Brain pericyte (primary cell): ENCODE data around the gene FRMPD2.
"Not testable (repeated sequence)": the region's sequence is repeated elsewhere in the genome, so short reads cannot be mapped to it uniquely, and the experiment has no call there.

Experiments
- DNase-seq: peaks from one replicate; pipeline ENCODE4 v3.0.0-alpha.2; 2012; ENCODE audit warnings: low read depth, low spot score

The FRMPD2 gene

DNA sequence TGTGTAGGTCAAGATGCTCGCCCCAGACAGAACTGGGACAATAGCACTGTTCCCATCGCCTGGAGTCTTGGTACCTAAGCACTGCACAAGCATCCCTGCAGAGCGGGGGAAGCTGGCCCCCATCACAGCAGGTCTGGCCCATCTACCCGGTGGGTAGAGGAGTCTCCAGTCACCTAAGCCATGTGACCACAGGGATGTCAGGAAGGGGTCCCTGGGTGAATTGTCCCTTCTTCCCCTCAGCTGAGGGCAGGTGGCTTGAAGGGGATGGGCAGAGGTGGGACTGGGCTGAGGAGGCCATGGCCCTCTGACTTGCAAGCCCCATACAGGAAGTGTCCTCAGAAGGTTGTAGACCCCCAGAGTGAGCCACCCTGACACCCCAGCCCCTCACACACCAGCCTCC, 39.7 kb downstream of the FRMPD2 start:
- DNase-seq, result no peak

DNA sequence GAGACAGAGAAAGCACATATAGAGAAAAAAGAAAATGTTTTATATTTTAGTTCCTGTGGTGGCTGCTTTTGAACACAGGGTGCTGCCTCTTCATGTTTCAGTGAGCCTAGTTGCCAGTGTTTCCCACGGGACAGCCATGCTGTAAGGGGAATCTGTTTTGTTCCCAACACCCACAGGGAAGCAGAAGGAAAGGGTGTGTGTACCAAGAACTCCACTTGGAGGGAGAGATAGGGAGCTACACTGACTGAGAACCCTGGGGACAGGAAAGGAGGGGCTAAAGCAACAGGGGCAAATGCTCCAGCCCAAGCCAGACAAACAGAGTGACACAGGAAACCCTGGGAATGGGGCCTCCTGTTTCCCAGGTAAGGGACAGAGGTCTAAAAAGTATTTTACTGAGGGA, 40.2 kb downstream of the FRMPD2 start:
- no peak for DNase-seq

DNA sequence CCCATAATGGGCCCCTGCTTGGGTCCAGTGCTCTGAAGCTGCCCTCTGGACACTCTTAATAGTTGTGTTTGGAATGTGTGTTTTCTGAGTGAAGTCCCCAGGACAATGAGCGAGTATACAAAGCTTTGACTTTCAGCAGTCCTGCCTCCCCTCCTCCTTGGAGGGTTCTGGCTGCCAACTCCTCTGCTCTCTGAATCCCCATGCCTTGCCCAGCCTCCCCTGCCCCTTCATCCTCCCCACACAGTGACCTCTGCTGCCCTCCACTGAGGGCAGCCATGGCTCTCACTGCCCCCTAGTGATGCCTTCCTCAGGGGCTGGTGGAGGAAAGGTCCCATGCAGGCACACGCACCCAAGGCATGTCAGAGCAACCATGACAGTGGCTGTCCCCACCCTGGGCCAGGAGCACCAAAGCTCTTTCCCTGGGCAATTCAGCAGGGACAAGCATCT, 40.9 kb downstream of the FRMPD2 start:
- DNase-seq, result no peak

DNA sequence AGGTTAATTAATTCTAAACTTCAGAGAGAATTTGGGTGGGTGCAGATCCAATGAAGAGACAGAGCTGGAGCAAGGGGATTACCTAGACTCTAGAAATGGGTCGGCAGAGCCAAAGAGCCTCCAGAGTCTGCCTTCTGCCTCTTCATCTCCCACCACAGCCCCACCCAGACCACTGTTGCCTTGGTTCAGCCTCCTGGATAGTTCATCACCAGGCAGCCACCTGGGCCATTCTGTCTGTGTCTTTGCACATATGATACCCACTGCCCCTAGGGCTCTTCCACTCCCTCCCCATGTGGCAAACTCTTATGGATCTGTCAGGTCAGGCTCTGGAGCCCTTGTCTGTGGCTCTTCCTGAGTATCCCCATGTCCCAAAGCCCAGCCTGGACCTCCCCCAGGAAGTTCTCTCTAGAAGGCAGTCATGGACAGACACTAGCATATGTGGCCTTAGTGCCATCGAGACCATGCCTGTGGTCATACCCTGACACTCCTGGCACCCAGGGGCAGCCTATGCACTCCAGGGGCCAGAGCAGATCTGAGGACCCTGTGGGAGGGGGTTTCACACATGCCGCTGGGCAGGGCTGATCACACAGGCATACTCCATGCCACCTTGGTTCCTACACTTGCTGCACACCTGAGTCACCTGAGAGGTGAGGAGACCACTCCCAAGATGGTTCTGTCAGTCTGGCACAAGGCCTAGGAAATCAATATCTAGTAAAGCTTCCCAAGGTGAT, 41.6 kb downstream of the FRMPD2 start:
- no peak for DNase-seq

DNA sequence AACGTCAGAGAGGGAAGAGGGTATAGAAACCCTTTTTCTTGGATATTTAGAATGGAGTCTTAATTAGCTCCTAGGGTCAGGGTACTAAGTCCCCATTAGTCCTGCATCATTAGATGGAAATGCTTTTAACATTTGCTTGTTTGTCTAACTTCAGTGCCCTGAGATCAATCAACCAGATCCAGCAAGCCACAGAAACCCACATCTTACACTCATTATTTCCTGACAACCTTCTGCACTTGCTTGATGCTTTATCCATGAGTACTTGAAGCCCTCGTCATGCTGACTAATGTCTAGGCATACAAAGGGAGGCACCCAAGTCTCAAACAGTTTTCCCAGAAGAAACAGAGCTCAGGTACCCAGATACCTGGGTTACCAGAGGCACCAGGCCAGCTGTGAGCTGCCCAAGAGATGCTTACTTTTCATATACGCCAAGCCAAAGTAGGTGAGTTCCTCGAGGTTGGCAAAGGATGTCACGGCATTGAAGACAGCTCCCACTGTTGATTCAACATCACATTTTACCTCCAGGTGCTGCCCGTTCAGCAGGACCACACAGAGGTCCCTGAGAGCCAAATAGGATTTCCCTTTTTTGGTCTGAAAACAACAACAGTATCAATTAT, 42.7 kb downstream of the FRMPD2 start:
- DNase-seq, result no peak

DNA sequence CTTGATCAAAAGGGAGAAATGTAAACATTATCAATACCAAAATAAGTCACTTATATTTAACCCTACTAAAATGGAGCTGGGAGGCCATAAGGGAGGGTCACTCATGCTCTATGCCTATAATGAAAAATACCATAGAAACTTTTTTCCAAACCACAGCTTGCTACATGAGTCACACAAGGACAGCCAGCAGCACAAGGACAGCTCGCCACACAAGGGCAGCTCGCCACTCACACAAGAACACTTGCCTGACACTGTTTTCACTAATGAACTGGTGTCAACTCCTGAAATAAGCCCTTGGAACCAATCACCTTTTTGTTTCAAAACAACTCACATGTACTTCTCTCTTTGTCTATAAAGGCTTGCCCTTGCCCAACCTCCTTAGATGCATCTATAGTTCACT, 43.3 kb downstream of the FRMPD2 start:
- DNase-seq, result no peak

DNA sequence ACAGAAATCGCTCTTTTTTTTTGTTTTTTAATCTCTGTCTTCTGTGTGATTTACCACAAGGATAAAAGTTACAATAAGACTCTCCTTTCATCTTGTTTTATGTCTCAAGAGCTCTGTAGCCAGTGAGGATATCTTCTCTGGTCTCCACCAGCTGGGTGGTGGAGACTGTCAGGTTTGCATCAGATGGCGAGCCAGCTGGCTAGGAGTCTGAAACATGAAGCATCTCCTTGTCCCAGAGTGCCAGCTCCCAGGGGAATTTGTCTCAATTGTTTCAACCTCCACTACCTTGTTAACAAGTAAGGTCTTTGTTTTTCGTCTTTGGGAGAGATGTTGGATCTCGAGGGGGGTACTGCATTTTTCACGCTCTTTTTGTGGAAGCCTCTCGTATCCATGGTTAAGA, 47.3 kb downstream of the FRMPD2 start:
- DNase-seq, result no peak

DNA sequence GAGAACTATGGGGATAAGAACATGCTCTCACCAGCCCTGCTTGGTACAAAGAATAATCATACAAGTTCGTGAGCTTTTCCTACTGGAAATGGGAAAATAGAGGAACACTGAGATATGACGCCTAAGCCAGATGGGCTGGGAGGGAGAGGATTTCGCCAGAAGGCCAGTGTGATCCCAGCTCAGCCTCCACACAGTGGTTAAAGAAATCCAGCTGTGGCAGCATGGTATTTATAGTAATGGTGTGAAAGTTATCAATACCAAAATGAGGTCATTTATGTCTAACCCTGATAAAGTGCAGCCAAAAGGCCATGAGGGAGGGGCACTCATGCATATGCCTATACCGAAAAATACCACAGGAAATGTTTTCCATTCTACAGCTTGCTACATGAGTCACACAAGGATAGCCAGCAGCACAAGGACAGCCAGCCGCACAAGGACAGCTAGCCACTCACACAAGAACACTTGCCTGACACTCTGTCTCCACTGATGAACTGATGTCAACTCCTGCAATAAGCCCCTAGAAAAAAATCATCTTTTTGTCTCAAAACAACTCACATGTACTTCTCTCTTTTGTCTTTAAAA, 49.4 kb downstream of the FRMPD2 start:
- no peak for DNase-seq

DNA sequence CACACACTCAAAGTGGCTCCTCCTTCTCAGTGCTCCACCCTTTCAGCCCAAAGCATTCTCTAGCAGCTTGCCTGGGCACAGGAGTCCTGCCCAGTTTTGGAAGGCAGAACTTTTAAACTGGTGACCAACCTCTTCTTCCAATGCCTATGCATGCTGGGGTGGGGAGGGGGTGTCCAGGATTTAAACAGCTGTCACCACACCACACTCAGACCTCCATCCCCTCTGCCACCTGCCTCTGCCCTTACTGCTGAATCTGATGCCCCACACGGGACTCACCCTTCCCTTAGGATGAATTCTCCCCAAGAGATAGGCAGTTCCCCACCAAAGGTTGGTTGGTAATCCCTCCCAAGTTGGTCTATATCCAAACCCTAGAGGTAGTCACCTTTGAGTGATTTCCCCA, 50.2 kb downstream of the FRMPD2 start:
- no peak for DNase-seq

DNA sequence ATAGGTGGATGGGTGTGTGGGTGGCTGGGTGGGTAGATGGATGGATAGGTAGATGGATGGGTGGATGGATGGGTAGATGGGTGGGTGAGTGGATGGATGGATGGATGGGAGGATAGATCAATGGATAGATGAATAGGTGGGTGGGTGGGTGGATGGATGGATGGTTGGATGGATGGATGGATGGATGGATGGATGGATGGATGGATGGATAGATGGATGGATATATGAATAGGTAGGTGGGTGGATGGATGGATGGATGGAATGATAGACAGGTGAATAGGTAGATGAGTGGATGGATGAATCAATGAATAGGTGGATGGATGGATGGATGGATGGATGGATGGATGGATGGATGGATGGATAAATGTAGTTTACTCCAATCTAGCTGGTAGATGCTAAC, 52.7 kb downstream of the FRMPD2 start:
- DNase-seq, result no peak

DNA sequence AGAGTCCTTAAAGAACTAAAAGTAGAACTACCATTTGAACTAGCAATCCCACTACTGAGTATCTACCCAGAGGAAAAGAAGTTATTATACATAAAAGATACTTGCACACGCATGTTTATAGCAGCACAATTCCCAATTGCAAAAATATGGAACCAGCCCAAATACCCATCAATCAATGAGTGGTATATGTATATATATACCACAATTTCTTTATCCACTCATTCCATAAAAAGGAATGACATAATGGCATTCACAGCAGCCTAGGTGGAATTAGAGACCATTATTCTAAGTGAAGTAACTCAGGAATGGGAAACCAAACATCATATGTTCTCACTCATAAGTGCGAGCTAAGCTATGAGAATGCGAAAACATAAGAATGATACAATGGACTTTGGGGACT, 53.5 kb downstream of the FRMPD2 start:
- not testable (repeated sequence) for DNase-seq

DNA sequence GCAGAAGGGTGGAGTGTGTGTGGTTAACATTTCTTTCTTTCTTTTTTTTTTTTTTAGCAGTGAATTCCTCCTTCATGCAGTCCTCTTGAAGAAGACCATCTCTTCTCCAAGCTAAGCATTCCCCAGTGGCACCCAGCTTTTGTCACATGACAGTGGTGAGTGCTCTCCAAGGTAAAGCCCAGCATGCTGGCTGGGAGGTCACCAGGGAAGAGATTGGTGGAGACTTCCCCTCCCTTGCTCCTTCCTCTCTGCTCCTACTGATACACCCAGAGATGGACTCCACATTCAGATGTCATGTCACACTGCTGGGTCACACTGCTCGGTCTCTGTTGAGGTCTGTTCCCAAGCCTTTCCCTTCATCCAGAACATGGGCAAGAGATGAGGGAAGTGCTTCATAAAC, 55.3 kb downstream of the FRMPD2 start:
- DNase-seq, result no peak

DNA sequence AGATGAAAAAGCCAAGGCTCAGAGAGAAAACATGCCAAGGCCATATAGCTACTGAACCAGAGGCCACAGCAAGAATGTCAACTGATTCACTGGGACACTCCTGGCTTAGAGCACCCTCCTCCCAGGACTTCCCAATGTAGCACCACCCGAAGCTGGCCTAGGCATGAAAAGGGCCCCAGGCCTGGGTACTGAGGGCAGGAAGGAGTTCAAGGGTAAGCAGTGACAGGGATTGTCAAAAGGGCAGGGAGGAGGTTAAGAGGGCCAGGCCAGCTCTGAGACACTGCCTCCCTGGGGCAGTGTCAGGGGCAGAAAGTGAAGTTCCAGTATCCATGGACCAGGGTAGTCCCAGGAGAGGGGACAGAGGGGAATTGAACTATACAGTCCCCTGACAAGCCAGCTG, 57.8 kb downstream of the FRMPD2 start:
- no peak for DNase-seq

DNA sequence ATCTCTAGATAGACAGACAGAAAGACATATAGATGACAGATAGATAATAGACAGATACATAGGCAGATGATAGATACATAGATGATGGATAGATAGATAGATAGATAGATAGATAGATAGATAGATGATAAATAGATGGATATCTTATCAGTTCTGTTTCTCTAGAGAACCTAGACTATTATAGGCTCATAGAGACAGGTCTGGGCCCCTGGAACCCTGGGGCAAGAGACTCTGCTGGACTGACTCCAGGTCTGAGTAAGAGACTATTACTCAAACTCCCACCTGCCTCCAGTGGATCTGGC, 58.3 kb downstream of the FRMPD2 start:
- DNase-seq, result no peak

DNA sequence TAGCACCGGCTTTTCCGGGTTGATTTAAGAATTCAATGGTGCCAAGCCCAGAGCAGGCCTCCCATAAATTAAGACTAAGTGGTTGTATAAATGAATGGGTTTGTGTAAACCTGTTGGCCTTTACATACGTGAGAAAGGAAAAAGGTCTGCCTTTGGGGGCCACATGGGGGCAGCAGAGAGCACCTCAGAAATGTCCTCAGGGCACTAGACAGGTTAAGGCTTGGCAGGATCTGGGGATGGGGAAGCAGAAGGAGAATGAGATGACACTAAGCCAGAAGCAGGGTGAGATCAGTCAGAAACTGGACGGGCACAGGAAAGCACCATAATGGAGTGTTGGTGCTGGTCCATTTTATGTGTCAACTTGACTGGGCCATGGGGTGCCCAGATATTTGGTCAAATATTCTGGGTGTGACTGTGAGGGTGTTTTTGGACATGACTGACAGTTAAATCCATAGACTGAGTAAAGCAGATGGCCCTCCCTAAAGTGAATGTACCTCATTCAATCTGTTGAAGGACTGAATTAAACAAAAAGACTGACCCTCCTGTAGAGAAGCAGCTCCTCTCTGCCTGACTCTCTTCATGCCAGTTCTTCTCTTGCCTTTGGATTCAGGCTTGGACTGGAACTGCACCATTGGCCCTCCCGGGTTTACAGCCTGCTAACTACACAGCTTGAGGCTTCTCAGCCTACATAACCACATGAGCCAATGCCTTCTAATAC, 58.9 kb downstream of the FRMPD2 start:
- DNase-seq, result no peak

DNA sequence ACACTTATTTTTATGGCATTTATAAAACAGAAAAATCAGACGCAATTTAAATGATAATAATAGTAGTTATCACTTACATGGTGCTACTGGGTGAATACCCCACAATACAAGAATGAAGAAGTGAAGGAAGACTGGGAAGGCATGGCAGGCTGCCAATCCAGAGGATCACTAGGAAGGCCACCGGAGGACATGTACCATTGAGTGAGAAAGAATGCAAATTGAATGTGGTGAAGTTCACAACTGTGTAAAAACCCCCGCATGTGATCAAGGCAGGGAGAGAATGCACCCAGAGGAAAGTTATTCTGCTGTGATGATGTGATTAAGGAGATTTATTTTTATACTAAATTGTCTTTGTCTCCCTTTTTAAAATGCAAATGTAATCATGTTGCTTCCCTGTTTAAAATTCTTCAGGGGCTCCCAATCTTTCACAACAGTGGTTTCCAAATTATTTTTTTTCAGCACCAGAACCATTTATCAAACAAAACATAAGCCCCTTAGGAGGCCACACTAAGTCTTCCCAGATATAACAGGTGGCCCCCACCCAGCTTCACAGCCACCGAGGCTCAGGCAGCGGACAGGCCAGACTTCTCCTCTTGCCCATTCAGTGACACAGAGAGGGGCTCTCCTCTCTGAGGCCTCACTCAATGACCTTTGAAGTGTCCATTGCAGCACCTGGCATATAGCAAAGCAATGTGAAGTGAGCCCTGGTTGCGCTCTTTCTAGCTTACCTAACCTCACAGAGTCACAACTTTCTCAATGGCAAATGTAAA, 59.6 kb downstream of the FRMPD2 start:
- DNase-seq, result no peak

DNA sequence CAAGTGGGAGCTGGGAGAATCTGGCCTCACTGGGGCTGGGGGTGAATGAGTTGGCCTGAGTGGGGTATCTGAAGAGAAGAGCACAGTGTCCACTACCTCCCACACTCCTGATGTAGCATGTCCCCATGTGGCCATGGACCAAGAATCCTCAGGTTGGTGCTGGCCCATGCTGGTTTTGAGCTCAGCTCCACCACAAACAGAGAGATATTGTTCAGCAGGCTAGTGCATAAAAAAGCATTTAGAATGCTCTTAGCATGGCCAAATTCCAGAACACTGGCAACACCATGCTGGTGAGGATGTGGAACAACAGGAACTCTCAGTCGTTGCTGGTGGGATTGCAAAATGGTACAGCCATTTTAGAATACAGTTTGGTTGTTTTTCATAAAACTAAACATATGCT, 61.4 kb downstream of the FRMPD2 start:
- DNase-seq, result no peak

DNA sequence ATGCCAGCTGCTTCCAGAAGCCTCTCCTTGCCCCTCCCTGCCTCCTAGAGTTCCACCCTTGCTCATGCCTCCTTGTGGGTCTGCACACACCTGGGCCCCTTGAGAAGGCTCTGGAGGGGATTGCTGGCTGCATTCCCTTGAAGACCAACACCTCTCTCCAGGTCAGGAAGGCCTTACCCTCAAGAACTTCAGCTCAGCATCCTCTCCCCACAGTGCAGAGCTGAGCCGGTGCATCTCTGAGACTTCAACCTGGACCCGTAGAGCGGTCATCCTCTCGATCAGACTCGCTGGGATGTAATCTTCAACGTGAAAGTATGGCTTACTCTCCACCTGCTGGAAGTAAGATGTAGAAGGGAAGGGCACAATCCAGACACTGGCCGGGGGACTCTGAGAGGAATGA, 62.7 kb downstream of the FRMPD2 start:
- no peak for DNase-seq

DNA sequence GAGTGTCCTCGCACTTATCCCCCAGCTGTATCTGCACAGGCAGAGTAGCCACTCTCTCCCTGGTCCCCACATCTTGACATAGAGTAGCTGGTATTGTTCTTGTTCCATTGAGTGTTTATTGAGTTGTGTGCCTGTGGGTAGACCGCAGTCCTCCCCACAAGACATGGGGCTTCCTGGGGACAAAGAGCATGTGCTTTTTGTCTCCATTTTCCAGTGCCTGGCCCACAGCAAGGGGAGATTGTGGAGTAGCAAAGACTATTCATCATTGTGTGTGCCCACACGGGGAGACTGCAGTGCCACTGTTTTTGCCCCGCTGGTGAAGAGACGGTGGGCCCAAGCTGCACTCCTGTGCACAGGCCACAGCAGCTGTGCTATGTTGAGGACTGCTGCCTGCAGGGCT, 63.5 kb downstream of the FRMPD2 start:
- DNase-seq, result no peak

DNA sequence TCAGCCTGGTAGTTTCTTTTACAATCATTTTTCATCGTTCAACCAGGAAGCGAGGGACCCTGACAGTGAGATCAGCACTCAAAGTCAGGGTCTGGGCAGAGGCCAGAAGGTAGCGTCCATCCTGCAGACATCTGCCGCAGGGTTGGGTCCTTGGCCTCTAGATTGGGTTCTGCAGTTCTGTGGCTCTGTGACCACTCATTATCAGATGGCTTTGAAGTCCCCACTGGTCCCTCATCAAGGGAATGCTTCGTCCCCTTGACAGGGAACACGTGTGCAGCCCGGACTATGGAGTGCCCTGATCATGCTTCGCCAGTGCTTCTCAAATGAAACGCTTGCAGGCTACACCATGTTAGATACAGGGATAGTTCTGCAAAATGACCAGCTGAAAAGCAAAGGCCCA, 64.1 kb downstream of the FRMPD2 start:
- no peak for DNase-seq

DNA sequence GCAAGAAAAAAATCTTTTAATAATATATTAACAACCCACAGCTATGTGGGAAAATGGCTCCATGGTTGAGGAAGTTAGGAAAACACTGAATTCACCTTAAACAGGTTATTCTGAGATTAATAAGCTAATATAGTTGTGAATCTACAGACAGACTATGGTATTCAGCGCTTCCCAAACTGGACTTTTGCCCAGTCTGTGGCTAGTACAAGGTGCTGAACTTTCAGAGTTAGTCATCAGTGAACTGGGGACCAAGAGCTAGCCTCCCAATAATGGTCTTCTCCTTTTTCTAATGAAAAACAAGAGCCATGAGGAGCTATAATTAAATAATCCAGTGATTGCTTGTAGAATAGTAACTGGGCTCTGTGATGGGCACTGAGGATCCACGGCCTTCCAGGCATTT, 65.3 kb downstream of the FRMPD2 start:
- DNase-seq, result no peak

DNA sequence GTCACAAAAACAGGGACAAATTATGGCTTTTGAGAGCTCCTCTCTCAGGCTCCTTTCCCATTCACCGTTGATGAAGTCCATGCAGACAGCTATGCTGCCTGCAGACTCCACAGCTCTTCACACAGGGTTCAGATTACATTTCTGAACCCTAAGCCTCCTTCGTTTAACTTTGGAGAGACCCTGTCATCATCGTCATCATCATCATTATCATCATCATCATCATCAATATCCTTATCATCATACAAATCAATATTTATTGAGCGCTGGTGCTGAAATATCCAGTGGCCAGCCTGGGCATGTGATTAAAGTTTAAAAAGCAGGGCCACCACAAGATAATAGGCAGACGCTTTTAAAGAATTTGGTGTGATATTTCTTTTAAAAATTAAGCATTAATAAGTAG, 66.6 kb downstream of the FRMPD2 start:
- DNase-seq, result no peak
